Measurements from ENCODE around the gene PARD6B. TPM values are rescaled to one million over a fixed set of nuclear protein-coding genes. Genes with fewer than 3 reads are reported as not detected.
A peak's percentile ranks its signal among the peaks of the same experiment; 100 is the strongest.

PARD6B gene
- total RNA-seq, 1 donor from 2014 or later = 6.0 TPM

DNA sequence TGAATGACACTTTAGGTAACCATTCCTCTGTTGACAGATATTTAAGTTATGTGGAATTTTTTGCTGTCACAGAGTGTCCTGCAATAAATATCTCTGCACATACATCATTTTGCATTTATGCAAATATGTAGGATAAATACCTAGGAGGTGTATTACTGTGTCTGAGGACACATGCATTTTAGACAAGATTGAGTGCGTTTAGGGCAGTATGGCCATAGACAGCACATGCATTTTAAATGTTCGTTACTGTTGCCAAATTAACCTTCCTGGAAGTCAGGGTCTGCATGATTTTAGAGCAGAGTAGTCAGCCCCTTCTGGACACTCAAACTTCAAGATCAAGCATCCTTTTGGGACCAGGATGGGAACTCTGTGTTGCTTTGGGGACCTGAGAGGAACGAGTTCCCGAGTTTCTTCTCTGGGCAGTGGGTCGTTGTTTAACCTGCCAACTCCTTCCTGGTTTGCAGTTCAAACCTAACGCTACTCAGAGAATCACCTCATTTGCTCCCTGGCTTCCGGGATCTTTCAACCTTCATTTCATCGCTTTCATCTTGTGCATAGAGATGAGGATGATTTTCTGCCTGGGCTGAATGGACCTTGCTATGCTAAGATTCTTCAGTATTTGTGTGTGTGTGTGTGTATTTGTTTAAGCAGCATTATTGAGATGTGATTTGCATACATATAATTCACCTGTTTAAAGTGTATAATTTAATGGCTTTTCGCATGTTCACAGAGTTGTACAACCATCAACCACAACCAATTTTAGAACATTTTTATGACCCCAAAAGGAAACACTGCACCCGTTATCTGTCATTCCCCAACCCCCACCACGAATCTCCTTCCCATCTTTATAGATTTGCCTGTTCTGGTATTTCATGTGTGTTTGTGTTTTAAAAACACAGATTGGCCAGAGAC, 73.3 kb downstream of the PARD6B start:
- peak overlapping the region; percentile 74 for H3K27ac Mint-ChIP-seq
- H3K4me3 Mint-ChIP-seq = peak overlapping the region; percentile 46
- H3K9me3 Mint-ChIP-seq = no peaks in the 10 kb centered on the region
- DNase-seq = peak; percentile 78
- intact Hi-C loops (cut with micrococcal nuclease) = no loop called here
- H3K4me1 Mint-ChIP-seq = peaks cover 16% of the 10 kb centered on the region
- H3K36me3 Mint-ChIP-seq (ENCODE audit: low read depth) = no peaks in the 10 kb centered on the region
- no peaks in the 10 kb centered on the region for H3K27me3 Mint-ChIP-seq

DNA sequence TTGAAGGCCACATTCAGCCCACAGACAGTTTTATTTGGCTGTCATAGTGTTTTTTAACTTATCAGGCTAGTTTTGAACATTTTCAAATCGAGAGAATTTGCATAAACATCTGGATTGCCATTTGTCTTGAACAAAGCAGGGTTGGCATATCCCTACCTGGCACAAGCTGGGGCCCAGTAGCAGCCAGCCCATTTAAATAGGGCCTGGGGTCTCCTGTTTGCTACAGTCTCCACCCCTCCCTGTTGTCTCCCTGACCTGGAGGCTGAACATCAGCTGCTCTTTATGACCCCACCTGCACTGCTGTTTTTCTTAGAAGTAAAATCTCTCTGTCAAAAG, 73.9 kb downstream of the PARD6B start:
- peaks cover 16% of the 10 kb centered on the region for H3K4me1 Mint-ChIP-seq
- intact Hi-C loops (cut with micrococcal nuclease) = no loop called here
- H3K27ac Mint-ChIP-seq = peak overlapping the region; percentile 74
- no peaks in the 10 kb centered on the region for H3K9me3 Mint-ChIP-seq
- no peaks in the 10 kb centered on the region for H3K27me3 Mint-ChIP-seq
- no peak for DNase-seq
- H3K4me3 Mint-ChIP-seq = peak overlapping the region; percentile 46
- no peaks in the 10 kb centered on the region for H3K36me3 Mint-ChIP-seq (ENCODE audit: low read depth)

DNA sequence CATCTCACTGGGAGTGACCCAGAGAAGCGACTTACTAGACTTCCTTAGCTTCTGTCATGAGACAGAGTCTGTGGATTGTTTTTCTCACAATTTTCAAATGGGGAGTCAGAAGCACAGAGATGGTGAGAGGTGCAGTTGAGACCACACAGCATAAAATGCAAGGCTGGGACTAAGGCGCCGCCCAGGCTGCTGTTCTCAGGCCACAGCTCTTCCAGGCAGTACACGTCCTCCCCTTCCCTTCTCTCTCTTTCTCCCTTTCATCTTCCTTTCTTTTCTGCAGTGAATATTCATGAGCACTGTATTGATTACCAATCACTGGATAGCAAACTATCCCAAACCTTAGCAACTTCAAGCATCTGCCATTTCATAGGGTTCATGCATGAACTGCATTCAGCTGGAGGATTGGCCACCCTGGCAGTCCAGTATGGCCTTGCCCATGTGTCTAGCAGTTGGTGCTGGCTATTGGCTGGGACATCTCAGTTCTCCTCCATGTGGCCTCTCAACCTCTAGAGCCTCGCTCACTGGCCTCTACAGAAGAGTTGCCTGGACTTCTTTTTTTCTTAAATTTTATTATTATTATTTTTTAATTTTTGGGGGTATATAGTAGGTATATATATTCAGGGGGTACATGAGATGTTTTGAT, 74.9 kb downstream of the PARD6B start:
- intact Hi-C loops (cut with micrococcal nuclease) = no loop called here
- Mint-ChIP-seq H3K27ac (no peak overlapping the region), H3K27me3 (no peaks in the 10 kb centered on the region), H3K36me3 (ENCODE audit: low read depth) (no peaks in the 10 kb centered on the region), H3K4me1 (peaks cover 16% of the 10 kb centered on the region), H3K9me3 (no peaks in the 10 kb centered on the region), H3K4me3 (no peak overlapping the region)
- no peak for DNase-seq

Other genes with a start within 250 kb of the PARD6B start
- 61.4 and 62.9 TPM in 2 replicates for gene PTPN1, start 221.2 kb upstream of the PARD6B start, total RNA-seq
- not detected in 2 replicates for gene RIPOR3, start 40.0 kb upstream of the PARD6B start, total RNA-seq
- gene BCAS4, start 63.5 kb downstream of the PARD6B start, total RNA-seq = 7.2 and 8.4 TPM in 2 replicates
- gene ADNP, start 199.9 kb downstream of the PARD6B start, total RNA-seq = 68.3 and 72.9 TPM in 2 replicates
- 61.2 and 68.3 TPM in 2 replicates for gene DPM1, start 227.0 kb downstream of the PARD6B start, total RNA-seq
- 5.7 and 6.3 TPM in 2 replicates for gene MOCS3, start 227.2 kb downstream of the PARD6B start, total RNA-seq

Measured in activated CD4-positive, alpha-beta T cell treated with anti-CD3 and anti-CD28 coated beads, Interleukin-2, amount 10 ng/mL, durations not matched to agents 24 days and 14 days (primary cell).